Choroid plexus epithelial cell (primary cell): Measurements from ENCODE around the gene MC2R.
"Not testable (repeated sequence)": the region's sequence is repeated elsewhere in the genome, so short reads cannot be mapped to it uniquely, and the experiment has no call there.

Experiments
- DNase-seq: peaks from one replicate; pipeline ENCODE4 v3.0.0-alpha.2; 2010; ENCODE audit warnings: low read depth
- H3K4me3 ChIP-seq: 2 replicates; pipeline ENCODE4 v1.5.1; 2011; ENCODE audit warnings: low read depth, mild to moderate bottlenecking, control low read depth, low read length, moderate library complexity
- CTCF ChIP-seq: conservative IDR thresholded peaks from 2 replicates; pipeline ENCODE4 v1.5.1; 2011; ENCODE audit warnings: low read depth, mild to moderate bottlenecking, control low read depth, inconsistent platforms, low read length, moderate library complexity

Gene MC2R

GRCh38 chr18:13872373-13872772, 43.0 kb downstream of the MC2R start:
- DNase-seq, result no peak
- H3K4me3 ChIP-seq, result no peak overlapping the region
- no peak for TF ChIP-seq CTCF

DNA sequence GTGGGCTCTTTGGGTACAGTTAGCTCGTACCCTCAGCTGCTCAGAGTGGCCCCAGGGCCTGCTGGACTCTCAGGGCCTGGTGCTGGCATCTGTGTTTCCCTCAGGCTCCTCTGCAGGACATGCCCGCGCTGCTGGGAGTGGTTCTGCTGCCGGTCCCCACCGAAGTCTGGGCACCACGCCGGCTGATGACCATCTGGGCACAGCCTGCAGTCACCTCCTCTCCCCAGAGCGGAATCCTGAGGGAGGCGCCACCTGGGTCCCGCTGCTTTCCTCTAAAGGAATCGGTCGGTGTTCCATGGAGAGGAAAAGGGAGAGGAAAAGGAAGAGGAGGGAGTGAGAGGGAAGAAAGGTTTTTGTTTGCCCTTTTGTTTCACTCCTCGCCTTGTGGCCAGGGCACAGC, 43.6 kb downstream of the MC2R start:
- DNase-seq, result no peak
- H3K4me3 ChIP-seq, result no peak overlapping the region
- TF ChIP-seq CTCF, result no peak

DNA sequence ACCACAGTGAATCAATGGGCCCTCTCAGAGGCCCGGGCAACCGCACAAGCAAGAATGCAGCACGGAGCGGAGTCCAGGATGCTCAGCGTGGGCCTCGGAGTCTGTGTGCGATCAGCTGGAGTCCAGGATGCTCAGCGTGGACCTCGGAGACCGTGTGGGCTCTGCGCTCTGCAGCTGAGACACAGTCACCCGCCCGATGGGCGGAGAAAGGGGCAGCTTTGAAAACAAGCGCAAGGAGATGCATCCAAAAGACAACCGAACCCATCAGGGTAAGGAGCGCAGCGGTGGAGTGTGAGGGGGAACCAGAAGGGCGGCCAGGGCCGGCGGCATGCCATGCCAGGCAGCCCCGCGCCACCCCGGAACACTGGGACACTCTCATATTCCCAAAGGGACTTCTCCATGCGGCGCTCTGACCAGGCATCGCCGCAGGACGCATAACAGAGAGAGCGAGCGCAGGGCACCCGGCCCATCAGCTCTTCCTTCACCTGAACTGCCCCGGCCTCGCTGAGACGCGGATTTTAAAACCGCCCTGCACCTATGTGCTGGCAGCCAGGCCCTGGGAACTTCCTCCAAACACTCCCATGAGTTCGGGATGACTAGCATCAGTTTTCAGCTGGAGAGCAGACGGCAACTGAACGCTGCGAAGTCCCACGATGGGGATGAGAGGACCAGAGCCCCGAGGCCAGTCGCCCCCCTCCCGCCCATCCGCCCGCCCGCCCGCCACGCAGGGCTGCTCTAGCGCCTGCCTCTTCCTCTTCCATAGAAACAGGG, 46.6 kb downstream of the MC2R start:
- DNase-seq, result no peak
- no peak overlapping the region for H3K4me3 ChIP-seq

GRCh38 chr18:13862898-13863297, 52.4 kb downstream of the MC2R start:
- H3K4me3 ChIP-seq, DNase-seq: not testable (repeated sequence)

More for the DNA sequence above, 46.6 kb downstream of the MC2R start:
- TF ChIP-seq CTCF, result no peak

- no peak overlapping the region for H3K4me3 ChIP-seq
- no peak for DNase-seq
- TF ChIP-seq CTCF, result no peak
Measured at GRCh38 chr18:13849791-13850190, 65.5 kb downstream of the MC2R start.

GRCh38 chr18:13836559-13836958, 78.8 kb downstream of the MC2R start:
- no peak overlapping the region for H3K4me3 ChIP-seq
- TF ChIP-seq CTCF, result no peak
- DNase-seq, result no peak

DNA sequence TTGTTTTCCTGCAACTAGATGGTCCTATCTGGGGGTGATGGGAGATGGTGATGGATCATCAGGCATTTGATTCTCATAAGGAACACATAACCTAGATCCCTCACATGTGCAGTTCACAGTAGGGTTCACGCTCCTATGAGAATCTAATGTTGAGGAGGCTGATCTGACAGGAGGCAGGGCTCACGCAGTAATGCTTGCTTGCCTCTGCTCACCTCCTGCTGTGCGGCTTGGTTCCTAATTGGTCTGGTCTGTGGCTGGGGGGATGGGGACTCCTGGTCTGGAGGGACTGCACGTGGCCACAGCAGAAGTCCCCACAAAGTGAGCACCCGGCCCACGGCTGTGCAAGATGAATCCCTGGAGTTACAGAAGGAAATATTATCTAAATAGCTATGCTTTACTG, 80.1 kb downstream of the MC2R start:
- no peak for DNase-seq
- no peak for TF ChIP-seq CTCF

More for the DNA sequence above, 80.1 kb downstream of the MC2R start:
- H3K4me3 ChIP-seq, result no peak overlapping the region
